ENCODE data around the gene GPC6.

GRCh38 chr13:93336728-93337127, 110.1 kb downstream of the GPC6 start:
- TF ChIP-seq CTCF (IDR thresholded peaks at IDR 0.05; ENCODE audit: low read depth, low read length, missing input control) (no peak), HNF4A (conservative IDR thresholded peaks at IDR 0.05) (no peak), RAD21 (IDR thresholded peaks at IDR 0.05) (no peak), ATF3 (IDR thresholded peaks at IDR 0.05) (no peak), MAX (IDR thresholded peaks at IDR 0.05) (no peak), ZBTB33 (IDR thresholded peaks at IDR 0.05) (no peak), JUND (IDR thresholded peaks at IDR 0.05) (no peak)

All from liver (tissue), 3 donors.